Fibroblast of gingiva (primary cell): Measurements from ENCODE around the gene PLEKHG3.
"Not testable (repeated sequence)": the region's sequence is repeated elsewhere in the genome, so short reads cannot be mapped to it uniquely, and the experiment has no call there.

ENCODE experiments used
- DNase-seq: peaks from one replicate; pipeline ENCODE4 v3.0.0-alpha.2; 2011; ENCODE audit warnings: low read depth

PLEKHG3 gene

DNA sequence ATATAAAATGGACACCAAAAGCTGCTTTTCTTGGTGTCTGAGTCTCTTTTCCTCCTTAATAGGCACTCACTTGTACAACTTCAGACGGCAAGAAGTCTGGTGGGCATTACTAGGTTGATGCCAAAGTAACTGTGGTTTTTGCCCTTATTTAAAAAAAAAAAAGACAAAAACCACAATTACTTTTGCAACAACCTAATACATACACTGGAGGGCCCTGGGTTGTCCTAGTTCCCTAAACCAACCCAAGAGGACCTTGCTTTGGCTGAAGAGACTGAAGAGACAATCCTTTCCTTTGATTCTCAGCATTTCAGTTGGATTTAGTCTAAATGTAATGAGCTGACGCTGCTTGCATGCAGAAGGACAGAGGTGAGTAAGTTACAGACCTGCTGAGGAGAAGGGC is 16.2 kb upstream of the PLEKHG3 start:
- no peak for DNase-seq

DNA sequence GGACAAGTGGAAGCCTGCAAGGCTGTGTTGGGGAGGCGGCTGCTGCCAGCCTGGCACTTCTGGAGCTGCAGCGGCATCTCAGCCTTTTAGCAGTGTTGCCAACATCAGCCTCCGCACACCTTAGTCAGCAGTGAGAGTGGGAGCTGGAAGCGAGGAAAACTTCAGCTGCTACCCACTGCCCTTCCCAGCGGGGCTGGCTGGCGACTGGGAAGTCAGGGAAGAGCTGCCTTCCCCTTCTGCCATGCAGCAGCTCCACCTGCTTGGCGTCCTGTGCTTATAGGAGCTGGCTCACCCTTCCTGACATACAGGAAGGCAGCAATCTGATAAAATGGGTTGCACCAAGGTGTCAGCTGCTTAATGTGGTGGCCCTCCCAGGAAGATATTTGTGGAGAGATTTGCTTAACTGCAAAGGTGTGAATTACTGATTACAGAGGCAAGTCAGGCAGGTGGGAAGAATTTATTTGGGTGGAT is 15.4 kb upstream of the PLEKHG3 start:
- DNase-seq = no peak

DNA sequence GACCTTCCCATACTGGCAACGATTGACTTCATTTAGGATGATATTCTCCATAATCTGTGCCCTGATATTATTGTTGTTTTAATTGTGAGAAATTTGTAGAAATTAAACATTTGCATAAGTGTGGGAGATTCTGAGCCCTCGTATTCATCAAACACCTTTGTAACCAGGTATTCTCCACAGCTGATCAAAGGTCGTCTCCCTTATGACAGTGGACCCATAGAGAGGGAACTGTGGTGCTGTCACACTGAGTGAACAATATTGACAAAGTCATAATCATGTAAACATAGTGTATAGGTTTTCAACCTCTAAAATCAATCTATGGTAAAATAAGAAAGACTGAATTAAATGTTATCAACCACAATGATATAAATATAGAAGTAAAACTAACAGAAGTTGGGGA is 14.9 kb upstream of the PLEKHG3 start:
- no peak for DNase-seq

GRCh38 chr14:64690607-64691006 is 13.6 kb upstream of the PLEKHG3 start:
- DNase-seq = not testable (repeated sequence)

GRCh38 chr14:64691376-64691775 is 12.8 kb upstream of the PLEKHG3 start:
- DNase-seq = no peak

DNA sequence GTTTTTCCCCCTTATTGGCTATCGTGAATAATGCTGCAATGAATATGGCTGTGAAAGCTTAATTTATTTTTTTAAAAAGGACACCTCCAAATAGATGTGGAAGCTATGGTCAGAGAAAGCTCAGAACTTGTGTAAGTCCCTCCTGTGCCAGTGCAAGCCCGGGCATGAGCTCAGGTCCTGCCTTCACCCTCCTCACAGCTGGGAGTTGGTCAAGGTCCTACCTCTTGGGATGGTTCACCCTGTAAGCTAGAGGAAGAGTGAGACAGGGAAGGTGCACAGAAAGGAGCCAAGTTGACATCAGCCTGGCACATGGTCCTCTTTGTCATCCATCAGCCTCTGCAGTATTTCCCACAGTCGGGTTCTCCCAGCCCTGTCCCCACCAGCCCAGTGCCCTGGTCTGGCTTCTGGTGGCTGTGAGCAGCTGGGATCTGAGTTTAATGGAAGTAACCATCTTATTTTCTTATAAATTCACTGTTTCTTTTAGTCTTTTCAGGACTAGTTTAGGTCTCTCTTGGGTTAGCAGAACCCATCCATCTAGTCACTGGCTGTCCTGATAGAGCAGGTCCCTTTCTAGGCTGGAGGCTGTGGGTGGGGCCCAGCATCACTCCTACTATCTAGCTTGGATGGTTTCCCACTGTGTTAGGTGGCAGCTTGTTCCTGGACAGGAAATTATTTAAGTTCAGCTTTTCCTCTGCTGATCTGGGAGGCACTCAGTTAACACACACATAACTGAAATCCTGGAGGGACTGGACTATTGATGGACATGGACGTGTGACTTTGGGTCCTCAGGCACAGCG is 11.8 kb upstream of the PLEKHG3 start:
- DNase-seq = no peak

GRCh38 chr14:64692986-64693809 is 11.0 kb upstream of the PLEKHG3 start:
- DNase-seq = no peak

- DNase-seq = no peak
These were observed 10.4 kb upstream of the PLEKHG3 start for GRCh38 chr14:64693810-64694165.

DNA sequence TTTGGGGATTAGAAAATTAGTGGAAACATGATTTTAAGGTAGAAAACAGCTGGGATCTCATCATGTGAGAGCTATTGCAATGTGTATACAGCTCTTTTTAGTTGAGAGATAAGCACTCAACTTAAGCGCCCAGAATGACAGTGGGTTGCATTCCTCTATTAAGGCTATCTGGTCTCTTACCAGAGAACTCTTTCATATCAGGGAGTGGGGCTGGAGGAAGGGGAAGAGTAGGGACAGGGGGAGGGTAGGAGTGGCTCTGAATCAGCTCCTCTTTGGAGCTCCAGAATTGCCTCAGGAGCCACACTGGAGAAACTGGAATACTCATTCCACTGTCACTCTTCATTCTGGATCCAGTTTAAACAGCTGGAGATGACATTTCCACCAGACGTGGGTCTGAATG is 9.2 kb upstream of the PLEKHG3 start:
- DNase-seq = no peak

GRCh38 chr14:64696355-64696857 is 7.8 kb upstream of the PLEKHG3 start:
- DNase-seq = no peak

DNA sequence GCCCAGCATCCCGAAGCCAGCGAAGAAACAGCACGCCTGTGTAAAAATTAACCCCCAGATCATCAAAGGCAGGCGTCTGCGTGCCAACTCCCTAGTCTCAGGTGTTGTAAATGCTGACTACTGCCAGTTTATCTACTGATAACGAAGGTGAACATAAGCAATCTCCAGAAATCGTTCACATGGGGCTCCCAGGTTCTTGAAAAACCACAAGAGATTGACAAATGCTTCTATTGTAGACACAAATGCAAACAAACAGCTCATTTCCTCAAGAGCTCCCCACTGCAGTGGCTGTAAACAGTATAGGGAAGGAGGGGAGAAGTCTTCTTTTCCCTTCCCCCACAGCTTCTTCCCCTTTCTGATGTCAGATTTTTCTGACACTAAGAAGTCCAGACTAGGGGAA is 5.3 kb upstream of the PLEKHG3 start:
- no peak for DNase-seq

DNA sequence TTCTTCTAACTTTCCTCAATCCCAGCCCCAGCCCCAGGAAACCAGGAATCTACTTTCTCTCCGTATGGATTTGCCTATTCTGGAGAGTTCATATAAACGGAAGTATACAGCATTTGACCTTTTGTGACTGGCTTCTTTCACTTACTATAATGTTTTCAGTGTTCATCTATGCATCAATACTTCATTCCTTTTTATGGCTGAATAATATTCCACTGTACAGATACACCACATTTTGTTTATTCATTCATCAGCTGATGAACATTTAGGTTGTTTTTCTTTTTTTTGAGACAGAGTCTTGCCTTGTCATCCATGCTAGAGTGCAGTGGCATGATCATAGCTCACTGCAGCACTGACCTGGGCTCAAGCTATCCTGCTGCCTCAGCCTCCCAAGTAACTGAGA is 3.9 kb upstream of the PLEKHG3 start:
- no peak for DNase-seq

GRCh38 chr14:64700894-64701293 is 3.3 kb upstream of the PLEKHG3 start:
- DNase-seq = no peak

DNA sequence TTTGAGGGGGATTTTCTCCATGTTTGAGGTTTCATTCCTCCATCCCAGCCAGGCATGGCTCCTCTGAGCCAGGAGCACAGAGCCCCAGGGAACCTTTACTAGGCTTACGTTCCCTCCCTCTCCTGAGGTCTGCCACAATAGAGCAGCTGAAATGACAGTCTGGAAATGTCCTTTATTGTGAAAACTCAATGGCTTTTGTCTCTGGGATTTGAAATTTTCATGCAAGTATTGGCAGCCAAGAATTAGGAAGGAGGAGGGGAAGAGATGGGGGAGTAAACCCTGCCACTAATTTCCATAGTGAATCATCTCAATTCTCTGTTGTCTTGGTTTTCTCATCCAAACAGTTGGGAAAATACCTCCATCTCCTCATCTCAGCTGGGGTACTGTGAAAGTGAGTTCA is 2.6 kb upstream of the PLEKHG3 start:
- no peak for DNase-seq

GRCh38 chr14:64702493-64703394 is 1.5 kb upstream of the PLEKHG3 start:
- no peak for DNase-seq

DNA sequence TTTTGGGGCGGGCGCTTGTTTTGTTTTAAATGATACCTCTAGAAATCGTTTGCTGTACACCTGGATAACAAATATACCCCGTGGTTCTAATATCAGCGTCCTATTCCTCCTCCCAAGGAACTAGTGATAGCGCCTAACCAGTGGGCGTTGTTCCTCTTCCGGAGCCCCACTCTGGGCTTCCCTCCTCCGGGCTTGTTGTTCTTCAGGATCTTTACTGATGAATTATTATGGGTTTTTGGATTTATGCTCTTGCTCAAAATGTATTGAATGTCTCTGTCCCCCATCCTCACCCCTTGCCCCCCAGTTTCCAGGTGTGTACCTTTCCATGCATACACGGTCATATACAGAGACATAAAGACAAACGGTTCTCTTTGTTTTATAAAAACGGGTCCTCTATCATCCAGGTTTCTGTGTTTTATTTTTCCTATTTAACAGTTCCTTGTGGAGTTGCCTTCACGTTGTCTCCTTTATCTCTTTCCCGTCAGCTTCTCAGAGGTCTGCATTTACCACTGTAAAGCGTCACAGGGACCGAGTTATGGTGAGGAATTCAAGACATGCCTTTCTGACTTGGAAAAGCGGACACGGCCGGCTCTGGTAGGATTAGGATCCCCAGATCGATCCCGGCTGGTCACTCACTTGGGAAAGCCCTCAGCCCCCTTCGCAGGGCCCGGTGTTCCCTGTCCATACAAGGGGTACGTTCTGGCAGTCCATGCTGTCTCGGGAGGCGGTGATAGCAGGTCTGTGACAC is 655 bp upstream of the PLEKHG3 start:
- no peak for DNase-seq

GRCh38 chr14:64704743-64705380 is 638 bp downstream of the PLEKHG3 start:
- DNase-seq = no peak

DNA sequence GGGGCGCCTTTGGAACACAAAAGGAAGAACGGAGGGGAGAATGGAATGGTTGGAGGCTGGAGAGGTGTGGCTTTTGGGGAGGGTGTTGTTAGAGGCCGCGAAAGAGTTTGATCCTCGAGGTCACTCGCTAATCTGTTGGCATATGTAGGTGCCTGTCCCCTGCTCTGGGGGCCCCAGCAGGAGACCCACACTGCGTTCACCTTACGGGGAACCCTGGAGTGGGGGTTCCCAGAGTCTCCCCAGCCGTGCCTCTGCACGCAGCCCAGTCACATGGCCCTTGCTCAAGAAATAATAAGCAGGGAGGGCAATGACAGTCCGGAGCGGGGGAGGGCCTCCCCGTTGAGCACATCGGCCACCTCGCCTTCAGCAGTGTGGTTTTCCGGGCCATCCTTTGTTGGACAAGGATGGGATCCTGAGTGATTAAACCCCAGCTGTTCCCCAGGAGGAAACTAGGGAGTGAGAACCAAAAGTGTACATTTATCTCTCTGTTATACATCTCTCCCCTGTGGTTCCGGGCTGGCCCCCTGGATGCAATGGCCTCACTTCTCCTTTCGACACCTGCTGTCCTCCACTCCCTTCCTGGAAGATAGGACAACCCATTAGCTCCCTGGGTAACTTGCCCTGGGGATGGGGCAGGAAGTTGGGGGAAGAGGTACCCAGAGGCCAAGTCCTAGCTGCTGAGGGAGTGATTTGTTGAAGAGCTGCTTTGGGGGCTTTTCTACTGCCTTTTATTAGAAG is 1.3 kb downstream of the PLEKHG3 start:
- DNase-seq = no peak

DNA sequence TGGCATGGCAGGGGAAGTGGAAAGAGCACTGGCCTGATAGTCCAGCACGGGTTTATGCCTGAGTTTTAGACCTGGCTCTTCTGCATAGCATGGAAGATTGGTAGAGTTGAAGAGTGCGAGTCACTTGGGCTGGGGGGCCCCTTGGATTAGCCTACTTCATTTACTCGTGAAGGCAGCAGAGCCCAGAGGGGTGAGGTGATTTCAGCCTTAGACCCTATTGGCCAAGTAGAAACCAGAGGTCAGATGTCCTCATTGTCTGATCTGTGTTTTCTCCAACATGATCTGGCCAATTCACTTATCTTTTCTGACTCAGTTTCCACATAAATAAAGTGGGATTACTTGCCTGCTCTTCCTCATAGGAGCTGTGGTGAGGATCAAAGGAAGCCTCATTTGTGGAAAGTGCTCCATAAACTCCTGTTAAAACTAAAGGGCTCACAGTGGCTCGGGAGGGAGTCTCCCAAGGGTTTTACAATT is 1.9 kb downstream of the PLEKHG3 start:
- DNase-seq = no peak

- DNase-seq = no peak
These were observed 2.5 kb downstream of the PLEKHG3 start for GRCh38 chr14:64706593-64707193.
